Measurements from ENCODE around the gene APOBEC3A.

GRCh38 chr22:38919631-38920190 lies 37.7 kb upstream of the APOBEC3A start:
- TF ChIP-seq, protein P1, sequence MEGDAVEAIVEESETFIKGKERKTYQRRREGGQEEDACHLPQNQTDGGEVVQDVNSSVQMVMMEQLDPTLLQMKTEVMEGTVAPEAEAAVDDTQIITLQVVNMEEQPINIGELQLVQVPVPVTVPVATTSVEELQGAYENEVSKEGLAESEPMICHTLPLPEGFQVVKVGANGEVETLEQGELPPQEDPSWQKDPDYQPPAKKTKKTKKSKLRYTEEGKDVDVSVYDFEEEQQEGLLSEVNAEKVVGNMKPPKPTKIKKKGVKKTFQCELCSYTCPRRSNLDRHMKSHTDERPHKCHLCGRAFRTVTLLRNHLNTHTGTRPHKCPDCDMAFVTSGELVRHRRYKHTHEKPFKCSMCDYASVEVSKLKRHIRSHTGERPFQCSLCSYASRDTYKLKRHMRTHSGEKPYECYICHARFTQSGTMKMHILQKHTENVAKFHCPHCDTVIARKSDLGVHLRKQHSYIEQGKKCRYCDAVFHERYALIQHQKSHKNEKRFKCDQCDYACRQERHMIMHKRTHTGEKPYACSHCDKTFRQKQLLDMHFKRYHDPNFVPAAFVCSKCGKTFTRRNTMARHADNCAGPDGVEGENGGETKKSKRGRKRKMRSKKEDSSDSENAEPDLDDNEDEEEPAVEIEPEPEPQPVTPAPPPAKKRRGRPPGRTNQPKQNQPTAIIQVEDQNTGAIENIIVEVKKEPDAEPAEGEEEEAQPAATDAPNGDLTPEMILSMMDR (IDR thresholded peaks at IDR 0.05): no peak
- TF ChIP-seq POLR2A (IDR thresholded peaks at IDR 0.05): no peak

Data from lower leg skin (tissue), 3 donors.